GM19193 (cell line): ENCODE data around the gene LEF1.

Experiments used
- POLR2A ChIP-seq: IDR thresholded peaks from 4 replicates; pipeline ENCODE4 v1.6.1; 2011; ENCODE audit not compliant: insufficient read depth, insufficient read length; ENCODE audit errors: extremely low read depth

LEF1 gene

GRCh38 chr4:108005807-108006206, 162.9 kb downstream of the LEF1 start:
- no peak for TF ChIP-seq POLR2A

- TF ChIP-seq POLR2A = no peak
These were observed 164.1 kb downstream of the LEF1 start for GRCh38 chr4:108004646-108005045.

- no peak for TF ChIP-seq POLR2A
These were observed 164.7 kb downstream of the LEF1 start for GRCh38 chr4:108003982-108004515.

GRCh38 chr4:108001540-108002135, 167.1 kb downstream of the LEF1 start:
- TF ChIP-seq POLR2A = no peak

GRCh38 chr4:107999932-108000539, 168.7 kb downstream of the LEF1 start:
- TF ChIP-seq POLR2A = no peak

GRCh38 chr4:107997794-107998193, 170.9 kb downstream of the LEF1 start:
- no peak for TF ChIP-seq POLR2A
